HG03045 (cell line): ENCODE data around the gene NSMF.

ENCODE experiments used
- ATAC-seq: cut with Tn5 transposase; IDR thresholded peaks from one replicate; pipeline ENCODE4 v1.9.1; 2021; ENCODE audit warnings: mild to moderate bottlenecking, moderate library complexity; ENCODE audit not compliant: unreplicated experiment

NSMF gene

GRCh38 chr9:137397675-137398423 lies 61.3 kb downstream of the NSMF start:
- ATAC-seq, result no peak
